A549 (cell line): ENCODE data around the gene PRKG1. TPM values are rescaled to one million over a fixed set of nuclear protein-coding genes. Genes with fewer than 3 reads are reported as not detected.

Source experiments
- ATAC-seq, 2 experiments: fragments of 200-7000 bp in 1 of 2; fragments of >200 bp in 1 of 2; cut with Nextera tagmentation in 1 of 2; cut with Tn5 transposase in 1 of 2; 3 replicates each; pipeline versions ENCODE4 v1.8.0 to v1.9.1; 2018 to 2020; ENCODE audit warnings: mild to moderate bottlenecking in 1 of 2, moderate library complexity in 1 of 2
- CTCF ChIA-PET: fragments of 300-600 bp; sonication (Branson Sonifier 250); formaldehyde crosslinking; extraction: SDS; loops from one replicate; lab custom pipeline; 2021; ENCODE audit warnings: antibody characterized with exemption, inconsistent platforms; lab: Yijun Ruan, JAX
- POLR2A ChIA-PET: fragments of 350-600 bp; formaldehyde crosslinking; extraction: SDS; loops from one replicate; lab custom pipeline; 2021; ENCODE audit warnings: antibody characterized with exemption, inconsistent platforms; lab: Yijun Ruan, JAX
- DNase-seq, 2 experiments: peaks; one replicate each; pipeline versions ENCODE4 v3.0.0 to v3.0.0-alpha.2; 2011 to 2016; ENCODE audit warnings: low read depth in 1 of 2, low spot score in 1 of 2
- FAIRE-seq: peaks from 2 replicates; lab custom pipeline; 2011; peaks lifted over from hg19 to GRCh38; lab: Jason Lieb, UNC
- H3K27ac ChIP-seq, 2 experiments: fragments of >200 bp; sonication (Bioruptor Twin); formaldehyde crosslinking; 3 replicates each; pipeline ENCODE4 v1.5.1; 2016 to 2017
- H3K4me1 ChIP-seq: fragments of >200 bp; sonication (Bioruptor Twin); formaldehyde crosslinking; 3 replicates; pipeline ENCODE4 v1.6.1; 2016
- H3K4me2 ChIP-seq: fragments of >200 bp; sonication (Bioruptor Twin); formaldehyde crosslinking; 3 replicates; pipeline ENCODE4 v1.6.1; 2016
- H3K4me3 ChIP-seq: fragments of >200 bp; sonication (Bioruptor Twin); formaldehyde crosslinking; 3 replicates; pipeline ENCODE4 v1.5.1; 2016
- H3K9me3 ChIP-seq: fragments of >200 bp; sonication (Bioruptor Twin); formaldehyde crosslinking; 3 replicates; pipeline ENCODE4 v1.6.1; 2016
- BCL3 ChIP-seq: fragments of >200 bp; sonication (Bioruptor Twin); formaldehyde crosslinking; IDR thresholded peaks from 3 replicates; pipeline ENCODE4 v1.6.1; 2016
- CBX2 ChIP-seq: fragments of 200-600 bp; sonication (generic); IDR thresholded peaks from 2 replicates; pipeline ENCODE4 v1.6.1; 2016; ENCODE audit warnings: low read depth, mild to moderate bottlenecking, borderline replicate concordance
- CBX8 ChIP-seq: fragments of 200-600 bp; sonication (generic); IDR thresholded peaks from 2 replicates; pipeline ENCODE4 v1.6.1; 2016
- CEBPB ChIP-seq, 2 experiments: fragments of >200 bp in 1 of 2; sonication (Bioruptor Twin) in 1 of 2; formaldehyde crosslinking in 1 of 2; IDR thresholded peaks; 2 replicates each; pipeline ENCODE4 v1.6.1; 2012 to 2016
- CHD2 ChIP-seq: fragments of 150-350 bp; IDR thresholded peaks from 2 replicates; pipeline ENCODE4 v1.6.1; 2014; ENCODE audit warnings: low read length; ENCODE audit not compliant: partially characterized antibody
- CHD4 ChIP-seq: fragments of 200-600 bp; sonication (generic); IDR thresholded peaks from 2 replicates; pipeline ENCODE4 v1.6.1; 2016; ENCODE audit warnings: antibody characterized with exemption, mild to moderate bottlenecking, borderline replicate concordance
- EHMT2 ChIP-seq: fragments of 200-600 bp; sonication (generic); IDR thresholded peaks from 2 replicates; pipeline ENCODE4 v1.6.1; 2016; ENCODE audit warnings: antibody characterized with exemption, low read depth, mild to moderate bottlenecking, moderate library complexity
- EP300 ChIP-seq, 2 experiments: fragments of >200 bp; sonication (Bioruptor Twin); formaldehyde crosslinking; IDR thresholded peaks; 2 replicates in 1 of 2; 3 replicates in 1 of 2; pipeline ENCODE4 v1.6.1; 2016 to 2017
- ESRRA ChIP-seq: fragments of 150-350 bp; IDR thresholded peaks from 2 replicates; pipeline ENCODE4 v1.6.1; 2014; ENCODE audit warnings: mild to moderate bottlenecking, low read length, borderline replicate concordance
- FOSB ChIP-seq: fragments of 250-450 bp; sonication (Bioruptor Pico); IDR thresholded peaks from 2 replicates; pipeline ENCODE4 v1.5.0; 2020; ENCODE audit warnings: mild to moderate bottlenecking, moderate library complexity
- GATA3 ChIP-seq: IDR thresholded peaks from 2 replicates; pipeline ENCODE4 v1.6.1; 2012; ENCODE audit warnings: borderline replicate concordance
- HMGXB4 ChIP-seq: fragments of 250-450 bp; sonication (Bioruptor Pico); IDR thresholded peaks from 2 replicates; pipeline ENCODE4 v1.5.0; 2021; ENCODE audit warnings: mild to moderate bottlenecking, moderate library complexity, borderline replicate concordance
- HOXB13 ChIP-seq: fragments of 250-450 bp; sonication (Bioruptor Pico); IDR thresholded peaks from 2 replicates; pipeline ENCODE4 v1.5.0; 2020; ENCODE audit warnings: low read depth, mild to moderate bottlenecking, moderate library complexity
- HOXB5 ChIP-seq: fragments of 250-450 bp; sonication (Bioruptor Pico); IDR thresholded peaks from 2 replicates; pipeline ENCODE4 v1.5.0; 2020; ENCODE audit warnings: mild to moderate bottlenecking, moderate library complexity
- JUN ChIP-seq, 2 experiments: fragments of >200 bp; sonication (Bioruptor Twin); formaldehyde crosslinking; IDR thresholded peaks; 2 replicates in 1 of 2; 3 replicates in 1 of 2; pipeline ENCODE4 v1.6.1; 2016 to 2017
- JUNB ChIP-seq: fragments of >200 bp; sonication (Bioruptor Twin); formaldehyde crosslinking; IDR thresholded peaks from 2 replicates; pipeline ENCODE4 v1.6.1; 2016
- MAFK ChIP-seq: fragments of 450-650 bp; IDR thresholded peaks from 2 replicates; pipeline ENCODE4 v1.6.1; 2014; ENCODE audit not compliant: partially characterized antibody
- MAZ ChIP-seq: fragments of 150-350 bp; IDR thresholded peaks from 2 replicates; pipeline ENCODE4 v1.6.1; 2014; ENCODE audit warnings: antibody characterized with exemption, low read depth, low read length, borderline replicate concordance
- MYC ChIP-seq: IDR thresholded peaks from 2 replicates; pipeline ENCODE4 v1.6.1; 2012; ENCODE audit warnings: mild to moderate bottlenecking, inconsistent platforms, low read length, improper control_type of control experiment, borderline replicate concordance
- NPAS2 ChIP-seq: fragments of 250-450 bp; sonication (Bioruptor Pico); IDR thresholded peaks from 2 replicates; pipeline ENCODE4 v1.8.0; 2022; ENCODE audit warnings: mild to moderate bottlenecking, moderate library complexity, borderline replicate concordance
- NR3C1 ChIP-seq: fragments of >200 bp; sonication (Bioruptor Twin); formaldehyde crosslinking; IDR thresholded peaks from 3 replicates; pipeline ENCODE4 v1.6.1; 2017
- PBX3 ChIP-seq: IDR thresholded peaks from 2 replicates; pipeline ENCODE4 v1.6.1; 2012
- RFX5 ChIP-seq: fragments of 450-650 bp; IDR thresholded peaks from 2 replicates; pipeline ENCODE4 v1.7.1; 2014; ENCODE audit warnings: antibody characterized with exemption, mild to moderate bottlenecking, moderate library complexity
- RNF2 ChIP-seq: fragments of 200-600 bp; sonication (generic); IDR thresholded peaks from 2 replicates; pipeline ENCODE4 v1.6.1; 2016; ENCODE audit warnings: low read depth, mild to moderate bottlenecking, antibody characterized with exemption, moderate library complexity, borderline replicate concordance
- SREBF2 ChIP-seq: fragments of 450-650 bp; IDR thresholded peaks from 2 replicates; pipeline ENCODE4 v1.6.1; 2014; ENCODE audit warnings: mild to moderate bottlenecking, moderate library complexity
- TFCP2L1 ChIP-seq: fragments of 250-450 bp; sonication (Bioruptor Pico); IDR thresholded peaks from 2 replicates; pipeline ENCODE4 v1.5.0; 2021; ENCODE audit warnings: mild to moderate bottlenecking
- TP53 ChIP-seq: fragments of 250-450 bp; sonication (Bioruptor Pico); IDR thresholded peaks from 2 replicates; pipeline ENCODE4 v1.5.0; 2021; ENCODE audit warnings: mild to moderate bottlenecking, moderate library complexity
- ZNF302 ChIP-seq: fragments of 250-450 bp; sonication (Bioruptor Pico); IDR thresholded peaks from 2 replicates; pipeline ENCODE4 v1.9.0; 2021; ENCODE audit warnings: inconsistent platforms, mild to moderate bottlenecking, moderate library complexity
- WGBS: methylation state at CpG from one replicate; pipeline ENCODE4 v1.1.6; 2017; ENCODE audit errors: missing lambda C conversion rate; 5-methylcytosine and 5-hydroxymethylcytosine counted together
- polyA plus RNA-seq, 4 experiments: library from polyadenylated mRNA; depleted of rRNA in 3 of 4; stranded (reverse); fragments of >200 nt; fragmentation: RNase III in 1 of 4; extraction: RNeasy Plus Mini Kit Qiagen cat#74134 plus additional on column Dnase treatment in 1 of 4; gene quantifications; 2 replicates in 3 of 4; 3 replicates in 1 of 4; pipeline ENCODE4 v1.2.3, GENCODE V29; 2011 to 2017
- TF ChIP-seq, protein P1 (sequence below): fragments of 200-600 bp; sonication (generic); IDR thresholded peaks from 2 replicates; pipeline ENCODE4 v1.6.1; 2016; ENCODE audit warnings: antibody characterized with exemption, mild to moderate bottlenecking, moderate library complexity
- TF ChIP-seq, protein P2 (sequence below): fragments of >200 bp; sonication (Bioruptor Twin); formaldehyde crosslinking; IDR thresholded peaks from 3 replicates; pipeline ENCODE4 v1.5.1; 2016

The PRKG1 gene
- polyA plus RNA-seq, 2 of the 4 experiments (the other 2 are of a cell fraction), result not detected

DNA sequence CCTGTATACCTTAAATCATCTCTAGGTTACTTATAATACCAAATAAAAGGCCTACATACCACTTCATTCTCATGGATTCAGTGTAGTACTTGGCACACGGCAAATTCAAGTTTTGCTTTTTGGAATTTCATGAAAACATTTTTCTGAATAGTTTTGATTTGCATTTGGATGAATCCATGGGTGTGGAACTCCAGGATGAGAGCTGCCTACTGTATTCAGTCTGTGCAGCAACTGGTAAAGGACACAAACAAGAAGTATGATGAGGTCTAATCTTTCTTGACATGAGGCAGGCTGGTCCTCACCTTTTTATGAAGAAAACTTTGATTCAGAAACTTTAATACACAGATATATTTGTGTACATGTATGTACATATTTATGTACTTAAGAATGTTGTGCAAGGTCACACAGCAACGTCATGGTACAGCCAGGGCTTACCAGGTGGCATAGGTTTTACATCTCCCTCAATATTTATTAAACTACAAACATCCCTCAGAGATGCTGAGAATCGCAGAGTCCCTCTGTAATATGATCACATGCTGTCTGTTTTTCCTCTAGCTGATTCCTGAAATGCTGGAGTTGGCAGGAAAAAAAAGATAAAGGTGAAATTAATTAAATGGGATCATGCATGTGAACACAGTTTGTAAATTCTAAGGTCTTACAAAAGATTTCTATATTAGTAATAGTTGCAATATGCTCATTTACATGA, 239.6 kb downstream of the PRKG1 start:
- Histone ChIP-seq H3K27ac (no peak overlapping the region), H3K4me3 (no peak overlapping the region), H3K9me3 (no peaks in the 10 kb centered on the region), H3K4me2 (no peak overlapping the region), H3K4me1 (no peaks in the 10 kb centered on the region)
- TF ChIP-seq, protein P1, sequence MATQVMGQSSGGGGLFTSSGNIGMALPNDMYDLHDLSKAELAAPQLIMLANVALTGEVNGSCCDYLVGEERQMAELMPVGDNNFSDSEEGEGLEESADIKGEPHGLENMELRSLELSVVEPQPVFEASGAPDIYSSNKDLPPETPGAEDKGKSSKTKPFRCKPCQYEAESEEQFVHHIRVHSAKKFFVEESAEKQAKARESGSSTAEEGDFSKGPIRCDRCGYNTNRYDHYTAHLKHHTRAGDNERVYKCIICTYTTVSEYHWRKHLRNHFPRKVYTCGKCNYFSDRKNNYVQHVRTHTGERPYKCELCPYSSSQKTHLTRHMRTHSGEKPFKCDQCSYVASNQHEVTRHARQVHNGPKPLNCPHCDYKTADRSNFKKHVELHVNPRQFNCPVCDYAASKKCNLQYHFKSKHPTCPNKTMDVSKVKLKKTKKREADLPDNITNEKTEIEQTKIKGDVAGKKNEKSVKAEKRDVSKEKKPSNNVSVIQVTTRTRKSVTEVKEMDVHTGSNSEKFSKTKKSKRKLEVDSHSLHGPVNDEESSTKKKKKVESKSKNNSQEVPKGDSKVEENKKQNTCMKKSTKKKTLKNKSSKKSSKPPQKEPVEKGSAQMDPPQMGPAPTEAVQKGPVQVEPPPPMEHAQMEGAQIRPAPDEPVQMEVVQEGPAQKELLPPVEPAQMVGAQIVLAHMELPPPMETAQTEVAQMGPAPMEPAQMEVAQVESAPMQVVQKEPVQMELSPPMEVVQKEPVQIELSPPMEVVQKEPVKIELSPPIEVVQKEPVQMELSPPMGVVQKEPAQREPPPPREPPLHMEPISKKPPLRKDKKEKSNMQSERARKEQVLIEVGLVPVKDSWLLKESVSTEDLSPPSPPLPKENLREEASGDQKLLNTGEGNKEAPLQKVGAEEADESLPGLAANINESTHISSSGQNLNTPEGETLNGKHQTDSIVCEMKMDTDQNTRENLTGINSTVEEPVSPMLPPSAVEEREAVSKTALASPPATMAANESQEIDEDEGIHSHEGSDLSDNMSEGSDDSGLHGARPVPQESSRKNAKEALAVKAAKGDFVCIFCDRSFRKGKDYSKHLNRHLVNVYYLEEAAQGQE, result no peak
- no peak for TF ChIP-seq CHD2
- no peak for TF ChIP-seq BCL3
- no peak for TF ChIP-seq CEBPB (IDR thresholded peaks at IDR 0.05)
- TF ChIP-seq NR3C1, result no peak
- TF ChIP-seq JUN (IDR thresholded peaks at IDR 0.05), result no peak
- no peak for TF ChIP-seq GATA3
- no peak for TF ChIP-seq PBX3
- TF ChIP-seq JUNB, result no peak
- TF ChIP-seq TFCP2L1 (CRISPR knock-in tag), result no peak
- TF ChIP-seq TP53 (CRISPR knock-in tag), result no peak
- TF ChIP-seq MAZ, result no peak
- no peak for TF ChIP-seq MYC
- no peak for TF ChIP-seq HOXB5 (CRISPR knock-in tag)
- TF ChIP-seq NPAS2 (CRISPR knock-in tag), result no peak
- no peak for TF ChIP-seq HOXB13 (CRISPR knock-in tag)
- TF ChIP-seq RFX5, result no peak
- TF ChIP-seq ESRRA, result no peak
- no peak for TF ChIP-seq EP300 (IDR thresholded peaks at IDR 0.05)
- WGBS, result 4% methylated on average over 3 of the region's 3 CpGs
- POLR2A ChIA-PET, result no interaction called here
- CTCF ChIA-PET, result no interaction called here
- ATAC-seq (no peak), FAIRE-seq (no peak), DNase-seq (no peak)

DNA sequence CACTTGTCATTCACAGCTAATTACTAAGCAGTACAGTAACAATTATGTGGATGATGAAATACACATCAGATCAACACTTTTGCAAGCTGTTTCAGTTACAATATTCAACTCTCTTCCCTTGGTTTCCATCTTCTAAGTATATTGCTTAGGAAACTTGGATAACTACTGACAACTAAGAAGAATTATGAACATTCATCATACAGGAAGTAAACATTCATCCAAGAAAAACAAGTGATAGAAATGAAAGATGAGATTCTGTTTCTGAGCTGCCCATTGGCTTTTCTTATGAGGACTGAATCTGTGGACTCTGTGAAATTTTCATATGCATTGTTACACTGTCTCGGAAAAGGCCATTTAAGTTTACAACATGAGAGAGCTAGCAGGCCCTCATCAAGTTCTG, 240.2 kb downstream of the PRKG1 start:
- H3K4me1 ChIP-seq, result no peaks in the 10 kb centered on the region
- DNase-seq (no peak), ATAC-seq (no peak), FAIRE-seq (no peak)
- no peaks in the 10 kb centered on the region for H3K9me3 ChIP-seq
- CTCF ChIA-PET, result no interaction called here
- H3K27ac ChIP-seq, result no peak overlapping the region
- POLR2A ChIA-PET, result no interaction called here
- 0% methylated on average over 1 of the region's 1 CpG for WGBS
- no peak overlapping the region for H3K4me3 ChIP-seq
- H3K4me2 ChIP-seq, result no peak overlapping the region
- TF ChIP-seq GATA3, result no peak
- TF ChIP-seq TP53 (CRISPR knock-in tag), result no peak
- TF ChIP-seq SREBF2, result no peak
- no peak for TF ChIP-seq ESRRA
- no peak for TF ChIP-seq RNF2
- no peak for TF ChIP-seq CBX2
- no peak for TF ChIP-seq ZNF302 (CRISPR knock-in tag)
- no peak for TF ChIP-seq HMGXB4 (CRISPR knock-in tag)
- no peak for TF ChIP-seq EHMT2
- TF ChIP-seq MAFK, result no peak
- TF ChIP-seq FOSB (CRISPR knock-in tag), result no peak
- no peak for TF ChIP-seq CBX8
- no peak for TF ChIP-seq CHD4
- TF ChIP-seq, protein P2, sequence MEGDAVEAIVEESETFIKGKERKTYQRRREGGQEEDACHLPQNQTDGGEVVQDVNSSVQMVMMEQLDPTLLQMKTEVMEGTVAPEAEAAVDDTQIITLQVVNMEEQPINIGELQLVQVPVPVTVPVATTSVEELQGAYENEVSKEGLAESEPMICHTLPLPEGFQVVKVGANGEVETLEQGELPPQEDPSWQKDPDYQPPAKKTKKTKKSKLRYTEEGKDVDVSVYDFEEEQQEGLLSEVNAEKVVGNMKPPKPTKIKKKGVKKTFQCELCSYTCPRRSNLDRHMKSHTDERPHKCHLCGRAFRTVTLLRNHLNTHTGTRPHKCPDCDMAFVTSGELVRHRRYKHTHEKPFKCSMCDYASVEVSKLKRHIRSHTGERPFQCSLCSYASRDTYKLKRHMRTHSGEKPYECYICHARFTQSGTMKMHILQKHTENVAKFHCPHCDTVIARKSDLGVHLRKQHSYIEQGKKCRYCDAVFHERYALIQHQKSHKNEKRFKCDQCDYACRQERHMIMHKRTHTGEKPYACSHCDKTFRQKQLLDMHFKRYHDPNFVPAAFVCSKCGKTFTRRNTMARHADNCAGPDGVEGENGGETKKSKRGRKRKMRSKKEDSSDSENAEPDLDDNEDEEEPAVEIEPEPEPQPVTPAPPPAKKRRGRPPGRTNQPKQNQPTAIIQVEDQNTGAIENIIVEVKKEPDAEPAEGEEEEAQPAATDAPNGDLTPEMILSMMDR, result no peak
